Islet of Langerhans (tissue), 1 donor: Measurements from ENCODE around the gene SENP1.

Experiments used
- FAIRE-seq: peaks from one replicate; lab custom pipeline; 2011; peaks lifted over from hg19 to GRCh38; lab: Jason Lieb, UNC

Gene SENP1

DNA sequence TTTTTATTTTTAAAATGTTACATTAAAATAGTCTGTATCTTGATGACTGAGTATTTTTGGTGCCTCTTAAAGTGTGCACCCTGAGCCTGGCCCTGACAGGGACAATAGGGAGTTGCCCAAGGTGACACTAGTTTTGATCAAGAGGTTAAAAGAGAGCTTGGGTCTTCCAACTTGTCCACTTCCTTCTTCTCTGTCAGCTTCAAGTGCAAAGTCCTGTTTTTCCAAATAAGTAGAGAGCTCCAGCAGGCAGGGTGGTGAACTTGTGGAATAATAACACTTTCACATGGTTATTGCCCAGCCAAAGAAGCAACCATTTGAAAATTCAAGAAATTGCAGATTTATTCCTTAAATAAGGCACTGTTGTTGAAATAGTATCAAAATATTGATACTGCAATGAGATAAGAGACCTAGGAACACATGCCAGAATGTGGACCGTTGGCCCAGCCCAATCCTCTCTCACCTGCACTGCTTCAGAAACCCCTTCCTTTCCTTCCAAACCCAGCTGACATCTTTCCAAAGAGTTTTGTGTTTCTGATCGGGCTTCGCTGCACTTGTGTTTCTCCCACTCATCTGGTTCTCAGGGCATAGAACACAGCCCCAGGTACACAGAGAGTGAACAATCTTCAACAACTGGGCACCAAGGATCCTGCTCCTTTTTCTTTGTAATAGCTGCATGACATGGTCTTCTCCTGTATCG, 87.8 kb downstream of the SENP1 start:
- FAIRE-seq: no peak

DNA sequence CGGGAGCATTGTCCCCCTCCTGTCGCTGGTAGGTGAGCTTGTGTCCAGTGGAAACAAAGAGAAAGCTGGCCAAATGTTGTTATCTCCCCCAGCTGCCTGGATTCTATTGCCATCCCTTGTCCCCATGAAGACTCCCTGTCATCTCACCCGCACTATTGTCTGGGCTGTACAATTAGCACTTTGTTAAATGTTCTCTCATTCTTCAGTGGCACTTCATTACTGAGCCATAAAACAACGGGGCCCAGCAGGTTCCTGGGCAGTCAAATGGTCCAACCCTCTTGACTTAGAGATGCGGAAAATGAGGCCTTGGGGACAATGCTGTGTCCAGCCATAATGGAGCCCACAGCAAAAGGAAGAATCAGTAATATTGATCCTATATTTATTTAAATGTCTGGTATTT, 88.4 kb downstream of the SENP1 start:
- no peak for FAIRE-seq

GRCh38 chr12:48016373-48017020, 89.4 kb downstream of the SENP1 start:
- FAIRE-seq: no peak

GRCh38 chr12:48015954-48016353, 89.9 kb downstream of the SENP1 start:
- no peak for FAIRE-seq

- FAIRE-seq: no peak
Observed at GRCh38 chr12:48015129-48015528, 90.8 kb downstream of the SENP1 start.

- no peak for FAIRE-seq
Observed at GRCh38 chr12:48013287-48013686, 92.6 kb downstream of the SENP1 start.

GRCh38 chr12:48012070-48012469, 93.8 kb downstream of the SENP1 start:
- no peak for FAIRE-seq

DNA sequence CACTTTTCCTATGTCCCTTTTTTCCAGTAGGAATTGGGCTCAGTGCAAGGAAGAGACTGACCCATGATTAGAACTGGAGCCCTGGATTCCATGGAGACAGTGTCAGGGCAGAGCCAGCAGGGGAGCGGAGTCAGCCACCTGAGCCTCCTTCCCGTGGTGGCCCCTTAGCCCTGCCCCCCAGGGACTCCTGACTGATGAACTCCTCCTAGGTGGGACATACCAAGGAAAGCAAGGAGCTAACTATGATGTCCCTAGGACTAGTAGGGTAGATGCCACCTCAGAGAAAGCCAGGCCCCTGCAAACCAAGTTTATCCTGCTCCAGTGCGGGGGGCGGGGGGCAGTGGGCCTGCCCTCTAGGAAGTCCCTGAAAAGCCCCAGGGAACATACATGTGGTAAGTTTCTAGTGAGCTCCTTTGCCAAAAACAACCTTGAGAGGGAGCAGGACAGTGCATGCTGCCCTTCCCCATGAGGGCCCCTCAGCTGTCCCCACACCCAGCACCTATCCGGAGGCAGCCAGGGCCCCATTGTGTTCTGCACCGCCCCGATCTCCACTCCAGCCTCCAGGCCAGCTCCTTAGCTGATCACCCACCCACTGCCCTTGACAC, 95.4 kb downstream of the SENP1 start:
- no peak for FAIRE-seq

DNA sequence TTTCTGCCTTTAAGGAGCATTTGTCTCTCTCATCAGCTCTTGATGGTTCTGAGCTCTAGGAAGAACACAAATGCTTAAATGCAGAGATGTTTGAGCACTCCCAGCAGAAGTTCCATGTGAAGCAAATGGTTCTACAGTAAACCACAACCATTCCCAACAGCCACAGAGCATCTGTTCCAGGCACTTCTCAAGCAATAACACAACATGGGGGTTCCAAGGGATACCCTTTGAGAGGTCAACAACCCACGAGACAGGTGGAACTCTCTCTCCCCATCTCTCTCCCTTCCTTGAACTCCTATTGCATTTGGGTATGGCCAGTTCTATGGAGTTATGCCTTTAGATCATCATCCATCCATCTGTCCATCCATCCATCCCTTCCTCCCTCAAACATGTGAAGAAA, 96.4 kb downstream of the SENP1 start:
- no peak for FAIRE-seq

- FAIRE-seq: no peak
Observed at GRCh38 chr12:48008950-48009349, 96.9 kb downstream of the SENP1 start.

DNA sequence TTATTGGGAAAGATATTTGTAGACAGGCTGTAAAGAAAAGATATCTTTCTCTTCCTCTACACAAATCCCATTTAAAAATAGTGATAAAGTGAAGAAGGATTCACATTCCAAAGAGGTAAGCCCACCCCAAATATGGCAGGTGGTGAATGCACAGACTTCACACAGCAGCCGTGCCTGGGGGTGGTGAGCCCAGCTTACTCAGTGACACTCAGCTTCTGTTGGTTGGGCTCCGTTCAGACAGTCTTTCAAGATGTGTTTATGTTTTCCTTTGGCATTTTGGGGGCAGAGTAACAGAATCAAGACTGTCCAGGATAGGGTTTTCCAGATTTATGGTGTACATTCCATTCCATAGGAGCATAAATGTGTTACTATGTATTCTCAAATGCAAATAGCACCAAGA, 97.5 kb downstream of the SENP1 start:
- FAIRE-seq: no peak

GRCh38 chr12:48007206-48007605, 98.7 kb downstream of the SENP1 start:
- no peak for FAIRE-seq

- FAIRE-seq: no peak
Observed at GRCh38 chr12:48005750-48006021, 100.2 kb downstream of the SENP1 start.

DNA sequence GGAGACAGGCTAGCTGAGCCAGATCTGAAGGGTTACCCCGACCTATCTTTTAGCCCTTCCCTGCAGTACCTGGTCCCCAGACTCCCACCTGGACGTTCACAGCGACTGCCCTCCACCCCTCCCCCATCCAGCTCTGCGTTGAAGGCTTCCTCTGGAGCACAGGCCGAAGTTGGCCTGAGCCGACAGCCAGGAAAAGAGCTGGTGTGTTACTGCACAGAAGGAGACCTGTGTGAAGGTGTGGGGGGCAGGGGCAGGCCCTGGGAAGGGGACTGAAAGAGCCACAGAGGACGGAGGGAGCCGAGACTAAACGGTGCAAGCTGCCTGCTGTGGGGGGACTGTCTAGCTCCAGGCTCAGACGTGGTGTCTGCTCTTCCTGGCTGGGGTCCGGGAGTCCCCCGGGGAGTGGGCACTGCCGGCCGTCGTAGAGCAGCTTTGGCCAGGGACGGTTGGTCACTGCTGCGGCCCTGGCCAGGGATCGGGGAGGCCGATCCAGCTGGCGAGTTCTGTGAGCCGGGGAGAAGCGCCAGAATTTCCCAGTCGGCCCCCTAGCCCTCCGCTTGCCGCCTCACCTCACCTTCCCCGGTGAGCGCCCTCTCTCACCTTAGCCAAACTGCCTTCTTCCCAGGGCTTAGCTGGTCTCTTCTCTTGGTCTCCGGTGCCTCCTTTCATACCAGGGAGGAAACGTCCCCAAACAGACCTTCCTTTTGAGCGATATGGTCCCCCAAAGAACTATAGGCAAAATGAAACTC, 100.7 kb downstream of the SENP1 start:
- no peak for FAIRE-seq

DNA sequence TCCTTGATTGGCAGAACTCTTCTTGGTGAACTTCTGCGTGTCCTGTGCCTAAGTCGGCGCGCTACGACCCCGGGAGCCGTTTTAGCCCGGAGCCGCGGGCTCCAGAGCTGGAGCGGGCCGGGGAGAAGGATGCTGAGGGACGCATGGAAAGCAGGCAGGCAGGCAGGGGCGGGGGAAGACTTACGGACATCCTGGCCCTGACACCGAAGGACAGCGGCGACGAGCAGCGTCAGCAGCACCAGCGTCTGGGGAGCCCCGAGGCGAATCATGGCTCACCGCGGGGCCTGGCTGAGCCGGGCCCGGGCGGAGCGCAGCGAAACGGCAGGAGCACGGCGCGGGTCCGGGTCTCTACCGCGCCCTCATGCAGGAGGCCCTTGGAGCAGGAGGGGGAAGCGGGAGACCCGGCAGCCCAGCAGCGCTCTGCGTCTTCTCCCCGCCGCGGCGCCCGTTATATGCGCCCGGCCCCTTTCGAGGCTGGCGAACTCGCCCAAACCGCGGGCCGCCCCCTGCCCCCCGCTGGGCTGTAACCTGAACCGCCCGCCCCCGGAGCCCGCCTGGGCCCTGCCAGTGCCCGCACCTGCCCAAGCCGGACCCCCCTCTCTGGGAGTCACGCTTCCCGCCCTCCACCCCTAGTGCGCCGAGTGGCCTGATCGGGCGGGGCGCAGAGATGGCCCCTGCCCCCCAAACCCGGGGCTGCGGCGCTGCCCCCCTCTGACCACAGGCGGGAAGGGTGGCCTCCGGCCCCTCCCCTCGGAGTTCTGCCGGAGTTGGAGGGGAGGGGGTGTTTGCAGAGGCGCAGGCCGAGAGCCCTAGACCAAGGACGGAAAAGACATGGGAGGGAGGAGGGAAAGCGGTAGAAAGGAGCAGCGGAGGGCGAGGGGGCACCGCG, 101.6 kb downstream of the SENP1 start, which contains the start of gene COL2A1:
Gene COL2A1 (minus strand): TSS at position 424 of the 889 bp plus-strand sequence. CDS start 155 bp downstream, at position 269.
- no peak for FAIRE-seq

- FAIRE-seq: no peak
Observed at GRCh38 chr12:48003226-48004052, 102.4 kb downstream of the SENP1 start.

DNA sequence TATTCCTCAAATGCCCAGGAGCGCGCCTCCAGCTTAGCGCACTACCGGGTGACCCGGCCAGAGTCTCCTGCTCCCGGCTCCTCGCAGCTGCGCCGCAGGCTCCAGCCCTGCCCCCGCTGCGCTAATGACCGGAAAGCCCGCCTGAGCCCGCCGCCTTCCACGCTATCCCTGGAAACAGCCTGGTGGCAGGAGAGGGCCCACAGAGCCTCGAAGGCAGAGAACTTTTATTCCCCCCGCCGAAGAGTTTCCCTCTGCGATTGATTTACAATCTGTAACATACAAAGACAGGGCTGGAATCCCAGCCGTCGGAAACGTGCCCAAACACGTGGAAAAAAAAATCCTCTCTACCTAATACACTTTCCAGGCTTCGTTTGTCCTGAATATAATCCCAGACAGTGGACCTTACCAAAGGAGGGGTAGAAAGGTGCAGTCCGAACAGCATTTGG, 103.1 kb downstream of the SENP1 start:
- FAIRE-seq: no peak

- no peak for FAIRE-seq
Observed at GRCh38 chr12:48002414-48002730, 103.5 kb downstream of the SENP1 start.

GRCh38 chr12:48001505-48002413, 104.1 kb downstream of the SENP1 start:
- no peak for FAIRE-seq

GRCh38 chr12:48000878-48001504, 104.9 kb downstream of the SENP1 start:
- FAIRE-seq: no peak
